ENCODE measurements around the gene HOXD11. TPM values are rescaled to one million over a fixed set of nuclear protein-coding genes. Genes with fewer than 3 reads are reported as not detected.

Gene HOXD11
- total RNA-seq, 1 donor from 2014 or later = not detected

- FAIRE-seq (no peak), DNase-seq (ENCODE audit: low spot score in 2 of 2) (no peak)
These were observed 9.1 kb downstream of the HOXD11 start, which contains the start of gene HOXD10 for GRCh38 chr2:176115883-176116813. Gene HOXD10, plus strand, starts transcription at chr2:176116778. Its CDS starts 56 bp downstream, at chr2:176116834.

GRCh38 chr2:176117162-176117822 lies 10.2 kb downstream of the HOXD11 start:
- FAIRE-seq (no peak), DNase-seq (ENCODE audit: low spot score in 2 of 2) (no peak)

- no peak for DNase-seq (ENCODE audit: low spot score in 2 of 2)
- no peak for FAIRE-seq
These were observed 10.8 kb downstream of the HOXD11 start for GRCh38 chr2:176117823-176118371.

- DNase-seq (ENCODE audit: low spot score in 2 of 2) (no peak), FAIRE-seq (no peak)
These were observed 11.7 kb downstream of the HOXD11 start for GRCh38 chr2:176118601-176119339.

GRCh38 chr2:176120364-176121189 lies 13.5 kb downstream of the HOXD11 start:
- DNase-seq (ENCODE audit: low spot score in 2 of 2) (no peak), FAIRE-seq (no peak)

- DNase-seq (ENCODE audit: low spot score in 2 of 2) = no peak
- FAIRE-seq = no peak
These were observed 14.3 kb downstream of the HOXD11 start for GRCh38 chr2:176121190-176122051.

- no peak for DNase-seq (ENCODE audit: low spot score in 2 of 2)
- no peak for FAIRE-seq
These were observed 15.1 kb downstream of the HOXD11 start for GRCh38 chr2:176122052-176122682.

- DNase-seq (ENCODE audit: low spot score in 2 of 2) = no peak
These were observed 15.8 kb downstream of the HOXD11 start, which contains the start of gene HOXD9 for GRCh38 chr2:176122683-176123410. Gene HOXD9, plus strand, starts transcription at chr2:176122719. Its CDS starts 50 bp downstream, at chr2:176122769.

GRCh38 chr2:176123411-176124109 lies 16.5 kb downstream of the HOXD11 start:
- FAIRE-seq (no peak), DNase-seq (ENCODE audit: low spot score in 2 of 2) (no peak)

More at GRCh38 chr2:176122683-176123410, 15.8 kb downstream of the HOXD11 start, which contains the start of gene HOXD9:
- FAIRE-seq = no peak

- no peak for FAIRE-seq
These were observed 17.2 kb downstream of the HOXD11 start for GRCh38 chr2:176124110-176124946.

GRCh38 chr2:176124947-176125771 lies 18.1 kb downstream of the HOXD11 start:
- DNase-seq (ENCODE audit: low spot score in 2 of 2) (no peak), FAIRE-seq (no peak)

More at GRCh38 chr2:176124110-176124946, 17.2 kb downstream of the HOXD11 start:
- DNase-seq (ENCODE audit: low spot score in 2 of 2) = no peak

GRCh38 chr2:176125772-176126054 lies 18.6 kb downstream of the HOXD11 start:
- DNase-seq (ENCODE audit: low spot score in 2 of 2) = no peak

GRCh38 chr2:176126929-176127773 lies 20.1 kb downstream of the HOXD11 start:
- peak; percentile 48 for FAIRE-seq
- DNase-seq (ENCODE audit: low spot score in 2 of 2) = peak; percentile 63 to 74

More at GRCh38 chr2:176125772-176126054, 18.6 kb downstream of the HOXD11 start:
- FAIRE-seq = no peak

GRCh38 chr2:176127774-176128072 lies 20.6 kb downstream of the HOXD11 start:
- DNase-seq (ENCODE audit: low spot score in 2 of 2) (no peak), FAIRE-seq (no peak)
